Fibroblast of lung (primary cell): ENCODE measurements around the gene TRIM71.

ENCODE experiments used
- EZH2 ChIP-seq: IDR thresholded peaks from 2 replicates; pipeline ENCODE4 v1.5.1; 2012; ENCODE audit warnings: low read length, control low read depth, mild to moderate bottlenecking; ENCODE audit errors: missing control alignments
- TF ChIP-seq, protein P1 (sequence below), 2 donors: IDR thresholded peaks in 1 of 2; conservative IDR thresholded peaks in 1 of 2; 1 replicate in 1 of 2; 2 replicates in 1 of 2; pipeline ENCODE4 v1.5.1; 2011 to 2012; ENCODE audit warnings: low read length in 2 of 2, control low read depth in 1 of 2, inconsistent platforms in 1 of 2, low read depth in 1 of 2, mild to moderate bottlenecking in 1 of 2

- TF ChIP-seq, protein P1, sequence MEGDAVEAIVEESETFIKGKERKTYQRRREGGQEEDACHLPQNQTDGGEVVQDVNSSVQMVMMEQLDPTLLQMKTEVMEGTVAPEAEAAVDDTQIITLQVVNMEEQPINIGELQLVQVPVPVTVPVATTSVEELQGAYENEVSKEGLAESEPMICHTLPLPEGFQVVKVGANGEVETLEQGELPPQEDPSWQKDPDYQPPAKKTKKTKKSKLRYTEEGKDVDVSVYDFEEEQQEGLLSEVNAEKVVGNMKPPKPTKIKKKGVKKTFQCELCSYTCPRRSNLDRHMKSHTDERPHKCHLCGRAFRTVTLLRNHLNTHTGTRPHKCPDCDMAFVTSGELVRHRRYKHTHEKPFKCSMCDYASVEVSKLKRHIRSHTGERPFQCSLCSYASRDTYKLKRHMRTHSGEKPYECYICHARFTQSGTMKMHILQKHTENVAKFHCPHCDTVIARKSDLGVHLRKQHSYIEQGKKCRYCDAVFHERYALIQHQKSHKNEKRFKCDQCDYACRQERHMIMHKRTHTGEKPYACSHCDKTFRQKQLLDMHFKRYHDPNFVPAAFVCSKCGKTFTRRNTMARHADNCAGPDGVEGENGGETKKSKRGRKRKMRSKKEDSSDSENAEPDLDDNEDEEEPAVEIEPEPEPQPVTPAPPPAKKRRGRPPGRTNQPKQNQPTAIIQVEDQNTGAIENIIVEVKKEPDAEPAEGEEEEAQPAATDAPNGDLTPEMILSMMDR (conservative IDR thresholded peaks at IDR 0.05 in 1 of 2, IDR thresholded peaks at IDR 0.05 in 1 of 2; ENCODE audit: low read depth in 1 of 2, low read length in 2 of 2) = no peak
- TF ChIP-seq EZH2 = no peak
These were observed 127.3 kb downstream of the TRIM71 start for GRCh38 chr3:32945136-32945535.
